Measurements from ENCODE around the gene PMPCB.

- TF ChIP-seq CTCF (IDR thresholded peaks at IDR 0.05) (no peak), EZH2phosphoT487 (IDR thresholded peaks at IDR 0.05) (no peak)
These were observed 3.7 kb upstream of the PMPCB start for GRCh38 chr7:103293526-103293925.

All from neural progenitor cell (in vitro differentiated cells).